Limb (tissue), 2 donors: ENCODE data around the gene SMIM5.

Experiments
- DNase-seq, 2 donors: peaks; one replicate each; pipeline ENCODE4 v3.0.0-alpha.2; 2016; ENCODE audit errors: extremely low spot score in 2 of 2

The SMIM5 gene

GRCh38 chr17:75602644-75603043, 30.6 kb upstream of the SMIM5 start:
- peak in 1 of 2 donors; percentile 31 for DNase-seq

GRCh38 chr17:75603123-75603522, 30.1 kb upstream of the SMIM5 start:
- no peak for DNase-seq

DNA sequence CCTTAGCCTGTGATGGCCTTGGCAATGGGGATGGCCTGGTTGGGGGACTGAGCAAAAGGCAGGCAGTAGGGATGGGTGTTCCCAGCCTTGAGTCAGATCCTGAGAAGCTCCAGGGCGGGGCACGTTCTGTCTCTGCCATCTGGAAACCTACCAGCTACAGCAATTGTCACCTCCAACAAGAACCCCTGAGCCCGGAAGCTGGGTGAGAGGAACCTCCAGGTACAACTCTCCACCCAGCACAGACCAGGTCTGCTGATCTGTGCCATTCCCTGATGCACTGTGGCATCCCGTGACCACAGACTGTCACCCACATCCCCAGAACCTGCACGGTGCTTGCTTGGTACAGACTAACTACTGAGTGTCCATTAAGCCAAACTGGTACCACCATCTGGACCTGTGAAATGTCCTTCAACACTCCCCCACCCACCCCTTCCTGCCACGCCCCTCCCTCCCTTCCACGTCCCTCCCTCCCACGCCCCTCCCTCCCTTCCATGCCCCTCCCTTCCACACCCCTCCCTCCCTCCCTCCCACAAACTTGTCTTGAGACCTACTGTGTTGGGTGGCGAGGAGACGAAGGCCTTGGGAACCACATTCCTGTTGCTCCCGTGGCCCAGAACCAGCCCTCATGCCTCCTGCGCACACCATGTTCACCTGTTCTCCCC, 29.1 kb upstream of the SMIM5 start:
- DNase-seq: no peak

GRCh38 chr17:75605790-75606189, 27.4 kb upstream of the SMIM5 start:
- no peak for DNase-seq

DNA sequence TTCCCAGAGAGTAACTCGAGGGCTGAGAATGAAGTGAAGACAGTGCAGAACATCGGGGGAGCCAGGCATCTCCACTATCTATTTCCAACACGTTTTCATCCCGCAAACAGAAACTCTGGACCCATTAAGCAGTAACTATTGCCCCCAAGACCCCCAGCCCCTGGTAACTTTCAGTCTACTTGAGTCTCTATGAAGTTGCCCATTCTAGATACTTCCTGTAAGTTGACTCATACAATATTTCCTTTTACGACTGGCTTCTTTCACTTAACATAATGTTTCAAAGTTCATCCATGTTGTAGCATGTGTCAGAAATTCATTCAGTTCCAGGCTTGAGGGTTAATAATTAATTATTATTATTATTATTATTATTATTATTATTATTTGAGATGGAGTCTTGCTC, 26.1 kb upstream of the SMIM5 start:
- no peak for DNase-seq

- no peak for DNase-seq
These were observed 22.9 kb upstream of the SMIM5 start for GRCh38 chr17:75610103-75610984.

GRCh38 chr17:75611851-75612429, 21.3 kb upstream of the SMIM5 start:
- no peak for DNase-seq

GRCh38 chr17:75612906-75613626, 20.2 kb upstream of the SMIM5 start:
- DNase-seq: no peak

DNA sequence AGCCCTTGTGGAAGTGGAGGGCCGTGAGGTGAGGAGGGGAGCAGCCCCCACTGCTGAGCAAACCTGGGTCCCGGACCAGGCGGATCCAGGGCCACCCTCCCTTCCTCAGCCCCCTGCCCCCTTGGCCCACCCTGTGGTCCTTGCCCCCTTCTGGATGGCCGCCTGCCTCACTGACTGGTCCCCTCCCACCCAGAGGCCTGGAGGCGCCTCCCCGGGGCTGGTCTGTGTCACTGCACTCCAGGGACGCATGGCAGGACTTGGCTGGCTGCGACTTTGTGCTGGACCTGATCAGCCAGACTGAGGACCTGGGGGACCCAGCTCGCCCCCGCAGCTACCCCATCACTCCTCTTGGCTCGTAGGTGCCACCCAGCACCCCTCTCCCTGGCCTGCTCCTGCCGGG, 19.2 kb upstream of the SMIM5 start:
- no peak for DNase-seq

DNA sequence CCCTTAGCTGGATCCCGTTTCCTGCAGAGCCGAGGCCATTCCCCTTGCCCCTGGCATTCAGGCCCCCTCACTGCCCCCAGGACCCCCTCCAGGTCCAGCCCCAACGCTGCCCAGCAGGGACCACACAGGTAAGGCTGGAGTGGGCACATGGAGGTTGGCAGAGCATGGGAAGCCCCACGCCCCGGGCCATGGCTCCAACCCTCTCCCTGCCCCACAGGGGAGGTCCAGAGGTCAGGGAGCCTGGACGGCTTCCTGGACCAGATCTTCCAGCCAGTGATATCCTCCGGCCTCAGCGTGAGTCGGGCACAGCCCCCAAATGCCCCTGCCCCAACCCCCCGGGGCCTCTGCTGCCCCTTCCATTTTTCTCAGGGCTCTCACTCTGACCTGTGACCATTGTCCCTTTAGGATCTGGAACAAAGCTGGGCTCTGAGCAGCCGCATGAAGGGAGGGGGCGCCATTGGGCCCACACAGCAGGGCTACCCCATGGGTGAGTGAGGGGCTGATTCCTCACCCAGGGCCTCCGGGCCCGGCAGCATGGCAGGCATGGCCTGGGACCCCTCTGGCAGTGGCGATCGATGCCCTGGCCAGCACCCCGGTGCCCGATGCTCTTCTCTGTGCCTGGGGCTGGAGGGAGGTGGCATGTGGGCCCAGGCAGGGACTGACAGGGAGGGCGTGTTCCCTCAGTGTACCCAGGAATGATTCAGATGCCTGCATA, 18.5 kb upstream of the SMIM5 start:
- DNase-seq: no peak

- DNase-seq: no peak
These were observed 17.9 kb upstream of the SMIM5 start for GRCh38 chr17:75615301-75615700.

- no peak for DNase-seq
These were observed 16.6 kb upstream of the SMIM5 start for GRCh38 chr17:75616521-75617122.

- DNase-seq: no peak
These were observed 16.0 kb upstream of the SMIM5 start for GRCh38 chr17:75617218-75617617.

DNA sequence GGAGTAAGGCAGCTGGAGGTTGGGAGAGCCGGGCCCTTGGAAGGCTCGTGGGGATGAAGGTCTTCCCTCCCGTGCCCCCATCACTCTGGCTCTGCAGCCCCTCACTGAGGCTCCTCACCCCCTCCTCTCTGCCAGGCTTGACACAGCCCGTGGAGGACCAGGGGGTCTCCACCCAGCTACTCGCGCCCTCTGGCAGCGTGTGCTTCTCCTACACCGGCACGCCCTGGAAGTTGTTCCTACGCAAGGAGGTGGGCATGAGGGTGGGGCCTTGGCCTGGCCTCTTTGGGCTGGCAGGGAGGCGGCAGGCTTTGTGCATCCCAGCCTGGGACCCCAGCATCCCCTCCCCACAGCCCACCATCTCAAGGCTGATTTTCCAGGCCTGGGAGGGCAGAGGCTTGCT, 15.6 kb upstream of the SMIM5 start:
- DNase-seq: no peak

DNA sequence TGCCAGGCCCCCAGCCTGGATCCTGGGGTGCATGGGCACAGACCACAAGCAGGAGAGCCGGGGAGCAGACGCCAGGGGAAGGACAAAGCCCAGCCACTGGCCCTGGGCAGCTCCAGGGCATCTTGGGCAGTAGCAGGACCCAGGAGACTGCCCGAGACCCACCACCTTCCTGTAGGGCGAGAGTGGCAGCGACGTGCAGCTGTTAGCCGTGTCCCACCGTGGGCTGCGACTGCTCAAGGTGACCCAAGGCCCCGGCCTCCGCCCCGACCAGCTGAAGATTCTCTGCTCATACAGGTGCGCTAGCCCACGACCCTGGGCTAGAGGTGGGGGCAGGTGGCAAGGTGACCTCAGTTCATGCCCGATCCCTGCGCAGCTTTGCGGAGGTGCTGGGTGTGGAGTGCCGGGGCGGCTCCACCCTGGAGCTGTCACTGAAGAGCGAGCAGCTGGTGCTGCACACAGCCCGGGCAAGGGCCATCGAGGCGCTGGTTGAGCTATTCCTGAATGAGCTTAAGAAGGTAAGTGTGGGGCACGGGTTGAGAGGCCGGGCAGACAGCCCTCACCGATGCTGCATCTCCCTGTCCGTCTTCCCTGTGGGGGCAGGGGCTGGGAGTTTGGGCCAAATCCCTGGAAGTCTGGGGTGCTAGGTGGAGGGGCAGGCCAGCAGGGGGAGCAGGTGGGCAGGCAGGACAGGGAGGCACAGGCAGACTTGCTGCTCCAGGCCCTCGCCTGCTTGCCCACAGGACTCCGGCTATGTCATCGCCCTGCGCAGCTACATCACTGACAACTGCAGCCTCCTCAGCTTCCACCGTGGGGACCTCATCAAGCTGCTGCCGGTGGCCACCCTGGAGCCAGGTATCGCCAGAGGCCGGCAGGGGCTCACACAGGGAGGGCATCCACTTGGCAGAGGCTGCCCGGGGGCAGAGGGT, 13.5 kb upstream of the SMIM5 start:
- peak in 1 of 2 donors; percentile 59 for DNase-seq

DNA sequence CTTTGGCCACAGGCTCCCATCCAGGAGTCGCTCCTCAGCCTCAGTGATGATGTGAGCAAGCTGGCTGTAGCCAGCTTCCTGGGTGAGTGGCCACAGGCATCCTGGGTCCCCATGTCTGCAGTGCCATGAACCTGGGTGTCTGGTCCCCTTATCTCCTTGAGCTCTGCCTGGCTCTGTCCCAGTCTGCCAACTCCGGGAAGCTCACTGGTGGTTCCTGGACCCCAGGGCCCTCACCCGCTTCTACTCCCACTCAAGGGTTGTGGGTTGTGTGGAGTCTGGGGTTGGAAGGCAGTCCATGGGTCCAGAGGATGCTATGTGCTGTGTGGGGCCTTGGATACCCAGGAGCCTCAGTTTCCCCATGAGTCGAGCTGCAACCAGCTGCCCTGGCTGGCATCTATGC, 11.7 kb upstream of the SMIM5 start:
- no peak for DNase-seq

GRCh38 chr17:75622076-75622475, 11.2 kb upstream of the SMIM5 start:
- DNase-seq: no peak

DNA sequence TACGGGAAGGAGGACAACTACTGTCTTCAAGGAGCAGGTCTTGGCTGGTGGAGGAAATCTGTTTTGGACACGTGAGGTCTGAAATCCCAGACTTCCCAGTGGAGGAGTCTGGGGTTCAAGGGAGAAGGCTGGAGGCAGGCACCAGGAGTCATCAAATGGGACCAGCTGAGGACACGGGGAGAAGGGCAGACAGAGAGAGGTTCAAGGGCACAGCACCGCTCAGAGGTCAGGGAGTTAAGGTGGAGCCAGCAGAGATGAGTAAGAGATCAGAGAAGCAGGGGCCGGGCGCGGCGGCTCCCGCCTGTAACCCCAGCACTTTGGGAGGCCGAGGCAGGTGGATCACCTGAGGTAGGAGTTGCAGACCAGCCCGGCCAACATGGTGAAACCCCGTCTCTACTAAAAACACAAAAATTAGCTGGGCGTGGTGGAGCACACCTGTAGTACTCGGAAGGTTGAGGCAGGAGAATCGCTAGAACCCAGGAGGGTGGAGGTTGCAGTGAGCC, 10.4 kb upstream of the SMIM5 start:
- no peak for DNase-seq

DNA sequence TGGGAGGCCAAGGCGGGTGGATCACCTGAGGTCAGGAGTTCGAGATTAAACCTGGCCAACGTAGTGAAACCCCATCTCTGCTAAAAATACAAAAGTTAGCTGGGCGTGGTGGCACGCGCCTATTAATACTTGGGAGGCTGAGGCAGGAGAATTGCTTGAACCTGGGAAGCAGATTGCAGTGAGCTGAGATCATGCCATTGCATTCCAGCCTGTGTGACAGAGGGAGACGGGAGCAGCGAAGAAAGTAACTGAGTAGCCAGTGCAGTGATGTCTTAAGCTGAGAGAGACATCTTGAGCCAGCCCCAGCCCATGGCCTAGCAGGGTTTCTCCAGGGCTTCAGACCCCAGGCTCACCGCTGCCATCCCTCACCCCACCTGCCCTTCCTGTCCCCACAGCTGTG, 9.8 kb upstream of the SMIM5 start:
- DNase-seq: no peak

DNA sequence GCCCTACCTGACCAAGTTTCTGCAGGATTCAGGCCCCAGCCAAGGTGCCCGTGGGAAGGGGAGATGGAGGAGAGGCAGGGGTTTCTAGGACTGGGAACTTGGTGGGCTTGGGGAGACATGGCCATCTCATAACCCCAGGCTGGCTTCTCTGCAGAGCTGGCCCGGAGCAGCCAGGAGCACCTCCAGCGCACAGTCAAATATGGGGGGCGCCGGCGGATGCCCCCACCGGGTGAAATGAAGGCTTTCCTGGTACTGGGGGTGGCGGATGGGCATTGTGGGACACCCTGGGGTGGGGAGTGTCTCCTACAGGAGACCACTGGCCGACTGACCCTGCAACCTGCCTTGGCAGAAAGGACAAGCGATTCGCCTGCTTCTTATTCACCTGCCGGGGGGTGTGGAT, 9.2 kb upstream of the SMIM5 start:
- DNase-seq: no peak
